Activated CD8-positive, alpha-beta memory T cell treated with anti-CD3 and anti-CD28 coated beads for 4 hours (primary cell): ENCODE measurements around the gene GAB4.

Source experiments
- DNase-seq, 2 donors: peaks; one replicate each; pipeline ENCODE4 v3.0.0-alpha.2; 2020; ENCODE audit warnings: low read depth in 2 of 2

GAB4 gene

DNA sequence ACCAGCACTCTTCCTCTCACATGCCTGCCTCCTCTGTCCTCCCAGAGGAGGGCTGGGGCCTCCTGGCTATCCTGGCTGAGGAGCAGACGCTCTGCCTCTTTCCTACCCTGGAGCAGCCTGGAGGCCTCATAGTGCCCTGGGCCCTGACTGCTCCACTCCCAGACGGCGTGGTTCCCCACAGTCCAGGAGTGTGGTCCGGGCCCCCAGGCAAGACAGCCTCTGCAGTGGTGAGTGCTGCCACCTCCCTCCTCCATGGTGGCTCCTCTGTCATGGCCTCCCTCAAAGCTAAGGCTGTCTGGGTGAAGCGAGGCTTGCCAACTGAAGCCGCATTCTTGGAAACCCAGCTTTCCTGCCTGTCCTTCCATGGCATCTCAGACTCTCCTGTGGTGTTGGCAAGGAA lies 19.8 kb downstream of the GAB4 start:
- no peak for DNase-seq

DNA sequence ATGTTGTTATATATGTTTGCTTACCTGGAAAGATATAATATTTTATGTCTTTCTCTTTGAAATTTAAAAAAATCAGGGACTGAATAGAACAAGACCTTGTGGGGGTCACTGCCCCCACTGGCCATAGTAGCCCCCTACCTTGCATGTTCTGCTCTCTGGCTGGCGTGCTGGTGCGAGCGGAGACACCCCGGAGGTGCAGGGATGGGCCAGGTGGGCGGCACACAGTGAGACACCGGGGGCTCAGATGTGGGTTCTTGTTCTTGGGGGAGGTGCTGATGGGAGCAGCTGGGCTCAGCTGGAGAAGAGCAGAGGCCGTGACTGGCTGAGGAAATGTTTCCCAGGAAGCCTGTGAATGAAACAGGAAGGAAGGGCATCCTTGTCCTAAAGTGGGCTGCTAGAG lies 20.2 kb downstream of the GAB4 start:
- DNase-seq = no peak

DNA sequence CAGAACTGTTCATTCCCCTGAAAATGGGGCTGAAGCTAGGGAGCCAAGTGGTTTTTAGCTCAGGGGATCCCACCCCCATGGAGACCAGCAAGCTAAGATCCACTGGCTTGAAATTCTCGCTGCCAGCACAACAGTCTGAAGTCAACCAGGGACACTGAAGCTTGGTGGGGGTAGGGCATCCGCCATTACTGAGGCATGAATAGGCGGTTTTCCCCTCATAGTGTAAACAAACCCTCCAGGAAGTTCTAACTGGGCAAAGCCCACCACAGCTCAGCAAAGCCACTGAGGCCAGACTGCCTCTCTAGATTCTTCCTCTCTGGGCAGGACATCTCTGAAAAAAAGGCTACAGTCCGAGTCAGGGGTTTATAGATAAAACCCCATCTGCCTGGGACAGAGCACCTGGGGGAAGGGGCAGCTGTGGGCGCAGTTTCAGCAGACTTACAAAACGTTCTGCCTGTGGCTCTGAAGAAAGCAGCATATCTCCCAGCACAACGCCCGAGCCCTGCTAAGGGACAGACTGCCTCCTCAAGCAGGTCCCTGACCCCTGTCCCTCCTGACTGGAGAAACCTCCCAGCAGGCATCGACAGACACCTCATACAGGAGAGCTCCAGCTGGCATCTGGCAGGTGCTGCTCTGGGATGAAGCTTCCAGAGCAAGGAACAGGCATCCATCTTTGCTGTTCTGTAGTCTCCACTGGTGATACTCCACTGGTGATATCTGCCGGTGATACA lies 32.7 kb downstream of the GAB4 start:
- DNase-seq = no peak

DNA sequence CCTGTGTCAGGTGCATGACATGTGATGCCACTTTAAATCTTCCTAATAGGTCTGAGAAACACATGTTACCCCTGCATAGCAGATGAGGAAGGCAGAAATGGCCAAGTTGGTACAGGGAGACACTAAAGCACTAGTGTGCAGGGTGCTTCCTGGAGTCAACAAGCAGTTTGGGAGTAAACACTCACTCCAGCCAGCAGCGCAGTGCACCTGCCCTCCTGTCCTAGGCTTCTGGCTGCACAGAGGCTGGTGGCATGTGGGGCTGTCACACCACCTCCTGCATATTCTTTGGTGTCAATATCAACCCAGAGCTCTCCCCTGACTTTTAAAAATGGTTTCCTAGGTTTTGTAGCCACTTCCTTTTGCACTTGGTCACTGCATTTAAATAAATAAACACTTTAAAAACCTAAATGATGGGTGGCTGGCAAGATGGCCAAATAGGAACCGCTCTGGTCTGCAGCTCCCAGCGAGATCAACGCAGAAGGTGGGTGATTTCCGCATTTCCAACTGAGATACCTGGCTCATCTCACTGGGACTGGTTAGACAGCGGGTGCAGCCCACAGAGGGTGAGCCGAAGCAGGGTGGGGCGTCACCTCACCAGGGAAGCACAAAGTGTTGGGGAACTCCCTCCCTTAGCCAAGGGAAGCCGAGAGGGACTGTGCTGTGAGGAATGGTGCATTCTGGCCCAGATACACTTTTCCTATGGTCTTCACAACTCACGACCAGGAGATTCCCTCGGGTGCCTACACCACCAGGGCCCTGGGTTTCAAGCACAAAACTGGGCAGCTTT lies 33.5 kb downstream of the GAB4 start:
- DNase-seq = no peak

DNA sequence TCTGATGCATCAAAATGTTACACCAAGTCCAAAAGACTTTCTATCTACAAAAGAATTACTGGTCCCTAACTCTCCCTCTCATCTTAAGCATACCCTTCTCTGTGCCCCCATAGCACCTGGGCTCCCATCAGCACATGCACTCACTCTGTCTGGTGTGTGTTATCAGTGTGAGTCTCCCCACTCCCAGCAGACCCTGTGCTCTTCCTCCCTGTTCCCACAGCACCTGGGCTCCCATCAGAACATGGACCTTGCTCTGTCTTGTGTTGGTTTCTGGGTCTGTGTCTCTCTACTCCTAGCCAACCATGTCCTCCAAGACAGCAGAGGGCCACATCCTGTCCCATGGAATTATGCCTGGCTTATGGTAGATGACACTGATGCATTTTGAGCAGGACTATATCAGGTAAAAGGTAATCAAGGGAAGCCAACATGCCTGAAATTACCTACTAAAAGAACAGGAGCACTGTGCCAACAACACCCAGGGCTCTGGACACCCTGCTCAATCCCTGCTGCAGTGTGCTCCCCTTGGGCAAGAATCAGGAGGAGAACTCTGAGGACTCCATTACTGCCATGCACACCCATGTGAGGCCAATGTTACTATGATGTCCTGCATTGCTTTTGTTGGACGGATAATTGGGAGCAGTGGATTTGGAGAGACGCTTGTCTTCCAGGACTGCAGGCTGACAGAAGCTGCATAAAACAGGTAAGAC lies 34.3 kb downstream of the GAB4 start:
- no peak for DNase-seq

GRCh38 chr22:16972311-16972710 lies 35.7 kb downstream of the GAB4 start:
- no peak for DNase-seq

- DNase-seq = no peak
Measured at GRCh38 chr22:16970446-16970845, 37.6 kb downstream of the GAB4 start.

DNA sequence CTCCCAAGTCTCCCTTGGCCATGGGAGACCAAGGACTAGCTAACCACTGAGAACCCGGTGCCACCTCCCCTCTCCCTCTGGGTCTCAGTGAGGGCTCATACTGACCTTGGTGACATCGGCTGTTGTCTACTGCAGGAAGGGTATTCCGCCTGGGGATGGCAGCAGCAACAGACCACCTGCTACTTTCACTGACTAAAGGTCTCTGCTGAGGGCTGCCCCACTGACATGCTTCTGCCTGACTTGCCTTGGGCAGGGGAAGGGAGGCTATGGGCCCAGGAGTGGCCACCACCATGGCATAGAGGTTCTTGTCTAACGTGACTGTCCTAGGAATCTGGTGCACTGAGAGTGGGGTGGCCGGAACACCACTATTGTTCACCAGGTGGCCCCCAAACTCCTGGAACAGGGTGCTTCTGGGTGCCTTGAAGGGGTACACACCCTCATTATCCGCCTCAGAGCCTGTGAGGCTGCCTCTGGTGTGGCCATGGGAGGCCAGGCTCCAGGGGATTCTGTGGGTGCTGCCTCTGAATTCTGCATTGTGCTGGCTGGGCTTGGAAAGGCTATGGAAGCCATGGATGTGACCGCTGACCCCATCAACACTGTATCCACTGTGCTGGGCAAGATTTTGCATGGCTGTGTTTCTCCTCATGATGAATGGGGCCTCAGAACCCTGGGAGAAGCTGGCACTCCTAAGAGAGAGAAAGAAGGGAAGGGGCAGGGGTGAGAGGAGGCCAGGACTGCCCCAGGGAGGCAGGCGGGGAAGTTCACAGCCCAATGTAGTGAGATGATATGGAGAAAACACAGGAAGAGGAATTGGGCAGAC lies 38.3 kb downstream of the GAB4 start:
- no peak for DNase-seq

- no peak for DNase-seq
Measured at GRCh38 chr22:16968218-16968595, 39.8 kb downstream of the GAB4 start.

GRCh38 chr22:16967453-16968217 lies 40.4 kb downstream of the GAB4 start:
- DNase-seq = no peak

DNA sequence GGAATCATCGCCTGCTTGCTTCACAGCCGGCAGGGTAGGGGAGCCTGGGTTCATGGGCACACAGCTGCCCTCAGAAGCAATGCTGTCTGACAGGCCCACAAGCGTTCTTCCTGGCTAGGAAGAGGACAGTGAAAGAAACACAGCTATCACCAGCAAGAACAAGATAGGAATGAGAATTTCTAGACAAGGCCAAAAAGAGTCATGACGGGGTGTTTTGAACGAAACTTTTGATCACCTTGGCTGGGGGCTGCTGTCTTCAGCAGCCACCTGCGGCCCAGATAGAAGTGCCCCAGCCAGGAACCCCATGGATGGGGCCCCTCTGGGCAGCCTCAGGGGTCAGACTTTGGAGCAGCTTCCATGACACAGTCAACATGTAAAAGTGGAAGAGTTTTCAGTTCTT lies 41.8 kb downstream of the GAB4 start:
- DNase-seq = no peak

DNA sequence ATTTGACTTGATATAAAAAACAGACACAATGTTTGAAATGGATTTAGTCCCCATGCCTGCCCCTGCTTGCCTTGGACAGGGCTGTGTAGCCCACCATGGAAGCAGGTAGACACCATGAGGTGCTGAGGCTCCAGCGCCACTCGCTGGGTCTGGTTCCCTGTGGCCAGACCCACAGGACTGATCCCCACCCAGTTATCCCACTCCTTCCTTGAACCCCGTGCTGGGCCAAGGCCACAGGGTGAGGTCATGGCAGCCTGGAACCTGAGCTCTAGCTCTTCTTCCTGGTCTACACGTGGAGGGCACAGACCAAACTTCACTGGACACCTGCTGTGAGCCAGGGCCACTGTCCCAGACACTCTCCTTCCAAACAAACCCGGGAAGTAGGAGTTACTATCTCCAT lies 42.5 kb downstream of the GAB4 start:
- no peak for DNase-seq

GRCh38 chr22:16965083-16965482 lies 42.9 kb downstream of the GAB4 start:
- DNase-seq = no peak

DNA sequence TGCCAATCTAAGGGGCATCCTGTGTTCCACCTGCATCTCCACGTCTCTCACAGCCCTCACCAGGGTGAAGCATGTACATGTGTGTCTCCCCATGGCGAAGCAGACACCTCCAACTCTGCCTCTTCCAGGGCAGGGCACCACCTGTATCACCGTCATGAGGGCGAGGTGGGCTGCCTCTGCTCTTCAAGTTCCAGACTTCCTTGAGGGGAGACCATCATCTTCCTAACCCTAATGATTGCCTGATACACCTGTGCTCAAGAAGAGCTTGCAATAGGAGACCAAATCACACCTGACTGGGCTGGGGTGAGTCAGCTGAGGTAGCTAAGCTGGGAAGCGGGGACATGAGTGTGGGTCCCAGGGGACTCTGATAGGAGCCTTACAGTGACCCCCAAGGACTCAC lies 43.7 kb downstream of the GAB4 start:
- DNase-seq = no peak

DNA sequence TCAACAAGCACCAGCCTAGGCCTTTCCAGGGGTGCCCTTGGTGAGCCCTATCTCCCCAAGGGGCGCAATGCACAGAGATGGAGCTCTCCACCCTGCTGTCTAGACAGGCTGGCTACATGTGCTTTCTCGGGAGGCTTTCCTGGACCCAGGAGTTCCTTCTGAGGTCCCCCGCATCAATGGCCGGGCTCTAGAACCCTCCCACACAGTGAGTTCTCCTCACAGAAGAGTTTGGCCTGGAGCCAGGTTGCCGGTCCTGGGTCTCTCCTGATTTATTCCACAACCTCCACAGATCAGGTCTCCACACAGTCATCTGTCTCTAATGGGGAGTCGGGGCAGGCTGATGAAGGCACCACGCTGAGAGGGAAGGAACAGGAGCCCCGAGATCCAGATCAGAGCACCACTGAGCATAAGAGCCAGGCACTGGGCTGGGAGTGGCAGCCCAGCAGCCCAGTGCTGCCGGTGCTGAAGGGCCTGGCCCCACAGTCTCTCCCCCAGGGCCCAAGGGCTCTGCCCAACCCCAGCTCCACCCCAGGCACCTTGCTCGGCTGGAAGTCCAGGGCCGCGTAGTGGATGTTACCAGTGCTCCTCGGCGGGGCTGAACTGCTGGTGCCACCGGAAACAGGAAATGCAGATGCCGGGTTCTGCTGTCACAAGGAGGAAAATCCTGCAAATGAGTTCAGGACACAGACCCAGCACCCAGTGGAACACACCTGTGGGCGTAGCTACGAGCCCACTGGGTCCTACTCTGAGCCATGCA lies 44.7 kb downstream of the GAB4 start:
- no peak for DNase-seq

- DNase-seq = no peak
Measured at GRCh38 chr22:16962501-16962900, 45.5 kb downstream of the GAB4 start.

DNA sequence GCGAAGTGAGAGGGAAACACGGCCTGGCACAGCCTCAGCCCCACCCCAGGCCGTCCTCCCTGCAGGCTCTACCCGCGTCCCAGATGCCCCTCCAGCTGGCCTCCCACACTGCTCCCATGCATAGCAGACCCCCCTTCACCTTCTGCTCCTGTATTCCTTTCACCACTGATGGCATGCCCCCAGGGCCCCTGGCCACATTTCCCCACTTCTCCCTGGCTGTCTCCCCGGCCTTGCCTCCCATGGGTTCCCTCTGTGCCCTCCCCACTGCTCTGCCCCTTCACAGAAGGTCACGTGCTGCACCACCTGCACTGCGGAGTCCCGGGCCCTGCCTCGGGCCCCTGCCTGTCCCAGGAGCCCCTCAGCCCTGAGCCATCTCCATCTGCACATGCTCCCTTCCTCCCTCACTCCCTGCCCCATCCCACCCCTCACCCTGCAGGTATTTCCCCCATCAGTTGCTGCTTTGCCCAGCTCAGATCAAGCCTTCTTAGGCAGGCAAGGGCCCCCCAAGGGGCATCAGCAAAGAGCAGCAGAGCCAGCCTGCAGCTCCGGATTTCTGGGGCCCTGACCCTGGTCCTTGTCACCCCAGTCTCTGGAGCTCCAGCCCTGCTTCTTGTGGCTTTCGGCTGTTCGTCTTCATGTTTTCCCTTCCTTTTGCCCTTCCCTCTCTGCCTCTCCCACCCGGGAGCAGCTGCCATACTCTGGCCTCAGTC lies 46.4 kb downstream of the GAB4 start:
- DNase-seq = no peak

DNA sequence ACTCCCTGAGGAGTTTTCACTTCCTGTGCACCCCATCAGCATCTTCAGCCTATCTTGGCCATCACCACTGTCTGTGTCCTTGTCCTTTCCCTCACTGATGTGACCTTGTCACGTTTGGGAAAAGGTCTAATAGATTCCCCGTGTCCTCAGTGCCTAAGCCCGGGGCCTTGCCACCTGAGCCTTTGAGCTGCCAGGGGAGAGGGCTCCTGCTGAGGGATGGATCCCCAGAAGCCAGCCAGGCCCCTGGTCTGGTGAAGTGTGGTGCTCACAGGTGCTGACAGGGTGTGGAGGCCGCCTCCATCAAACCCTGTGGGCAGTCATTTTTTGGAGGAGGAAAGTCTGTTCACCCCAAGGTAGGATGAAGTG lies 47.2 kb downstream of the GAB4 start:
- DNase-seq = no peak

GRCh38 chr22:16960220-16960883 lies 47.7 kb downstream of the GAB4 start:
- DNase-seq = no peak
